Measurements from ENCODE around the gene PAPPA2.
A peak's percentile ranks its signal among the peaks of the same experiment; 100 is the strongest.

GRCh38 chr1:176656257-176656995 lies 193.5 kb downstream of the PAPPA2 start:
- TF ChIP-seq CTCF (IDR thresholded peaks at IDR 0.05), result no peak
- no peak for TF ChIP-seq POLR2A (IDR thresholded peaks at IDR 0.05)
- TF ChIP-seq EP300 (IDR thresholded peaks at IDR 0.05; ENCODE audit: low read depth), result peak; percentile 11
- TF ChIP-seq POLR2AphosphoS5 (IDR thresholded peaks at IDR 0.05), result peak in 2 of 3 donors; percentile 25 to 28

All from transverse colon (tissue), 4 donors.